GM12874 (cell line): Measurements from ENCODE around the gene CERT1.

ENCODE experiments used
- CTCF ChIP-seq: IDR thresholded peaks from 2 replicates; pipeline ENCODE4 v1.5.1; 2011; ENCODE audit warnings: low read depth, mild to moderate bottlenecking, control low read depth, low read length, moderate library complexity; ENCODE audit not compliant: insufficient read depth

Gene CERT1

DNA sequence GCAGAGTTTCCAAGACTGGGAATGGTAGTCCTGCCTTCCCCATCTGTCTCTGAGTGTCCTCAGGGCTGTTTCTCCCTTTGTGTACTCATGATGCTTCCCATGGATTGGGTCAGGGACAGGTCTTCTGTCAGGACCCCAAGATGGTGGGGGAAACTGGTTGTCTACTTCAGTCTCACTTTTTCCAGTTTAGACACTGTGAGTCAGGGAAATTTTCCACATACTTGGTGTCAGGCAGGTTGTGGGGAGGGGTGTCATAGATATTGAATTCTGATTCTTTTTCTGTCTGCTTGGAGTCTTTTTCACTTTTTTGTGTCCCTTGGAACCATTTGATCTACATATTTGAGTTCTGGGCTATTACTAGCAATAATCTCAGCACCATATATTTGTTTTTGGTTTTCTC is 10.6 kb upstream of the CERT1 start:
- TF ChIP-seq CTCF = no peak

GRCh38 chr5:75521195-75521594 is 9.8 kb upstream of the CERT1 start:
- no peak for TF ChIP-seq CTCF

DNA sequence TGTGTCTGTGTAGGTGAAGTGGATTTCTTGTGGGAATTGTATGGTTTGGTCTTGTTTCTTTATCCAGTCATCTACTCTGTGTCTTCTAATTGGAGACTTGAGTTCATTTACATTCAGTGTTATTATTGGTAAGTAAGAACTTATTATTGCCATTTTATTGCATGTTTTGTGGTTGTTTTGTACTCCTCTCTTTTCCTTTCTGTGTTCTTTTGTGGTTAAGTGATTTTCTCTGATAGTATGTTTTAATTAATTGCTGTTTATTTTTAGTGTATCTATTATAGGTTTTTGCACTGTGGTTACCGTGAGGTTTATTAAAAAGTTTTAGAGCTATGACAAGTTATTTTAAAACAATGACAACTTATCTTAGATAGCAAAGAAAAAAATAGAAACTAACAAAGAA is 8.3 kb upstream of the CERT1 start:
- no peak for TF ChIP-seq CTCF

DNA sequence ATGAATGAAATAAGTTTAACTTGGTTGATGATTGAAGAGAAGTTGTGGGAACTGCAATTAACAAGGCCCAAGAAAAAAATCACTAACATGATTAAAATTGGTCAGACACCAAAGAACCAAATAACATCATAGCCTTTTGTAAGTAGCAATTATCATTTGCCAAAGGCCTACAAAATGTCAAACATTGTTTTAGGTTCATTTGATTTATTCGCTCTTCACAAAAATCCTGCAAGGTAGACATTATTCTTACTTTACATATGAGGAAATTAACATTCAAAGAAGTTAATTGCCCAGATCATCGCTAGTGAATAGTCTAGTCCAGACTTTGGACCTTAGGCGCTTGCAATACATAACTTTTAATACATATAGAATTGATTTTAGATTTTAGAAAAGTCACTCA is 2.9 kb upstream of the CERT1 start:
- TF ChIP-seq CTCF = no peak

GRCh38 chr5:75513841-75514240 is 2.4 kb upstream of the CERT1 start:
- no peak for TF ChIP-seq CTCF

- no peak for TF ChIP-seq CTCF
These were observed 1.1 kb upstream of the CERT1 start for GRCh38 chr5:75512383-75513074.

GRCh38 chr5:75510836-75511434 is 494 bp downstream of the CERT1 start:
- no peak for TF ChIP-seq CTCF
